Uterus (tissue), 4 donors: ENCODE data around the gene TOGARAM1. TPM values are rescaled to one million over a fixed set of nuclear protein-coding genes. Genes with fewer than 3 reads are reported as not detected.

Source experiments
- DNase-seq, 2 donors: peaks; one replicate each; pipeline ENCODE4 v3.0.0-alpha.2; 2019 to 2020
- H3K27ac ChIP-seq, 2 donors: fragments of 200-600 bp; sonication (generic); 1 replicate in 1 of 2; 2 replicates in 1 of 2; pipeline ENCODE4 v1.5.1; 2016 to 2018
- H3K27me3 ChIP-seq, 2 donors: fragments of 200-600 bp; sonication (generic); one replicate each; pipeline ENCODE4 v1.5.1; 2018 to 2019; ENCODE audit warnings: control low read depth in 1 of 2
- H3K36me3 ChIP-seq, 2 donors: fragments of 200-600 bp; sonication (generic); one replicate each; pipeline ENCODE4 v1.5.1; 2019; ENCODE audit warnings: control low read depth in 1 of 2
- H3K4me1 ChIP-seq, 2 donors: fragments of 200-600 bp; sonication (generic); one replicate each; pipeline ENCODE4 v1.5.1; 2018 to 2019; ENCODE audit warnings: control low read depth in 1 of 2
- H3K4me3 ChIP-seq, 2 donors: fragments of 200-600 bp; sonication (generic); 1 replicate in 1 of 2; 2 replicates in 1 of 2; pipeline ENCODE4 v1.5.1; 2018 to 2019; ENCODE audit warnings: mild to moderate bottlenecking in 1 of 2
- H3K9me3 ChIP-seq, 2 donors: fragments of 200-600 bp; sonication (generic); one replicate each; pipeline ENCODE4 v1.5.1; 2019; ENCODE audit warnings: control low read depth in 1 of 2
- POLR2A ChIP-seq, 2 donors: fragments of 450-650 bp; IDR thresholded peaks; one replicate each; pipeline ENCODE4 v1.6.1; 2016; ENCODE audit warnings: antibody characterized with exemption in 2 of 2, mild to moderate bottlenecking in 1 of 2, moderate library complexity in 1 of 2
- intact Hi-C: fragments of 100-400 bp; cut with DNase I; formaldehyde crosslinking; loops from one replicate; pipeline ENCODE4 v1.15.1; 2023; ENCODE audit warnings: low total_unique reads
- total RNA-seq, 4 donors: library from RNA; depleted of rRNA in 3 of 4; stranded (reverse); fragments of >200 nt in 3 of 4; gene quantifications; one replicate each; pipeline versions ENCODE4 v1.1.0 to v1.2.4, GENCODE V29; 2014 to 2023
- TF ChIP-seq, protein P1 (sequence below), 4 experiments: fragments of 200-600 bp in 2 of 4; fragments of 450-650 bp in 2 of 4; sonication (generic) in 2 of 4; IDR thresholded peaks; one replicate each; pipeline ENCODE4 v1.5.1; 2016 to 2019; ENCODE audit warnings: antibody characterized with exemption in 4 of 4, mild to moderate bottlenecking in 2 of 4, moderate library complexity in 1 of 4
- donor health status: DM: yes; HTN: yes; CAD: no.

TOGARAM1 gene
- total RNA-seq, 4 donors from 2014 or later = 10.9 to 56.5 (median 31.7) TPM

- no peaks in the 10 kb centered on the region for H3K36me3 ChIP-seq
- peak within 1 kb of the TSS; percentile 52 to 66 for H3K4me3 ChIP-seq
- no peaks in the 10 kb centered on the region for H3K4me1 ChIP-seq
- TF ChIP-seq, protein P1, sequence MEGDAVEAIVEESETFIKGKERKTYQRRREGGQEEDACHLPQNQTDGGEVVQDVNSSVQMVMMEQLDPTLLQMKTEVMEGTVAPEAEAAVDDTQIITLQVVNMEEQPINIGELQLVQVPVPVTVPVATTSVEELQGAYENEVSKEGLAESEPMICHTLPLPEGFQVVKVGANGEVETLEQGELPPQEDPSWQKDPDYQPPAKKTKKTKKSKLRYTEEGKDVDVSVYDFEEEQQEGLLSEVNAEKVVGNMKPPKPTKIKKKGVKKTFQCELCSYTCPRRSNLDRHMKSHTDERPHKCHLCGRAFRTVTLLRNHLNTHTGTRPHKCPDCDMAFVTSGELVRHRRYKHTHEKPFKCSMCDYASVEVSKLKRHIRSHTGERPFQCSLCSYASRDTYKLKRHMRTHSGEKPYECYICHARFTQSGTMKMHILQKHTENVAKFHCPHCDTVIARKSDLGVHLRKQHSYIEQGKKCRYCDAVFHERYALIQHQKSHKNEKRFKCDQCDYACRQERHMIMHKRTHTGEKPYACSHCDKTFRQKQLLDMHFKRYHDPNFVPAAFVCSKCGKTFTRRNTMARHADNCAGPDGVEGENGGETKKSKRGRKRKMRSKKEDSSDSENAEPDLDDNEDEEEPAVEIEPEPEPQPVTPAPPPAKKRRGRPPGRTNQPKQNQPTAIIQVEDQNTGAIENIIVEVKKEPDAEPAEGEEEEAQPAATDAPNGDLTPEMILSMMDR (IDR thresholded peaks at IDR 0.05) = no peak
- TF ChIP-seq POLR2A (IDR thresholded peaks at IDR 0.05) = peak; percentile 70 to 88
- H3K9me3 ChIP-seq = no peaks in the 10 kb centered on the region
- H3K27ac ChIP-seq = peak within 1 kb of the TSS; percentile 80 to 88
- peak; percentile 92 to 94 for DNase-seq
- H3K27me3 ChIP-seq = no peaks in the 10 kb centered on the region
- intact Hi-C loops = no loop called here
Measured at GRCh38 chr14:45083976-45084722, 122.2 kb downstream of the TOGARAM1 start, which contains the start of gene PRPF39. Gene PRPF39 (plus strand): TSS chr14:45084116. CDS start chr14:45095240, 11,124 bp downstream.

GRCh38 chr14:45084946-45085346 is 123.0 kb downstream of the TOGARAM1 start:
- H3K36me3 ChIP-seq = no peaks in the 10 kb centered on the region
- DNase-seq = no peak
- no peaks in the 10 kb centered on the region for H3K9me3 ChIP-seq
- peak overlapping the region; percentile 80 to 88 for H3K27ac ChIP-seq
- TF ChIP-seq, protein P1 (IDR thresholded peaks at IDR 0.05) = no peak
- no peaks in the 10 kb centered on the region for H3K27me3 ChIP-seq
- intact Hi-C loops = no loop called here
- H3K4me1 ChIP-seq = no peaks in the 10 kb centered on the region
- H3K4me3 ChIP-seq = peak overlapping the region; percentile 52 to 66

DNA sequence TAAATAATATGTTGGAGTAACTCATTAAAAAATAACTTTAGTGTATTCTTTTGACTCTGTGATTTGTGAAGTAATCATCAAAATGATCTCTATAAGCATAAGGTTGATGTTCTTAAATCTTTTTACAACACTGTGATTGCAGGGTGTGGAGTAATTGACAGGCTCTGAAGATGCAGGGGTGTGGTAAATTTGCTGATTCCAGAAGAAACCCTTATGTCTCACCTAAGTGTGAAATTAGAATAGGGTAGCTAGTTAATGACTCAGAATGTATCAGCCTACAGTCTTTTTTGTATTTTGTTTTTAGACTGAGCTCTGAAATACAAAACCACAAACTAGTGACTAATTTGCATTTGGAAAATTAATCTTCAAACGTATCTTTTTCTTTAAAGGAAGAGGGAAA is 127.8 kb downstream of the TOGARAM1 start:
- TF ChIP-seq POLR2A (IDR thresholded peaks at IDR 0.05) = no peak
- TF ChIP-seq, protein P1 (IDR thresholded peaks at IDR 0.05) = no peak
- intact Hi-C loops = no loop called here
- Histone ChIP-seq H3K9me3 (no peaks in the 10 kb centered on the region), H3K4me3 (no peak overlapping the region), H3K36me3 (no peaks in the 10 kb centered on the region), H3K27me3 (no peaks in the 10 kb centered on the region), H3K4me1 (no peaks in the 10 kb centered on the region), H3K27ac (no peak overlapping the region)
- DNase-seq = no peak

DNA sequence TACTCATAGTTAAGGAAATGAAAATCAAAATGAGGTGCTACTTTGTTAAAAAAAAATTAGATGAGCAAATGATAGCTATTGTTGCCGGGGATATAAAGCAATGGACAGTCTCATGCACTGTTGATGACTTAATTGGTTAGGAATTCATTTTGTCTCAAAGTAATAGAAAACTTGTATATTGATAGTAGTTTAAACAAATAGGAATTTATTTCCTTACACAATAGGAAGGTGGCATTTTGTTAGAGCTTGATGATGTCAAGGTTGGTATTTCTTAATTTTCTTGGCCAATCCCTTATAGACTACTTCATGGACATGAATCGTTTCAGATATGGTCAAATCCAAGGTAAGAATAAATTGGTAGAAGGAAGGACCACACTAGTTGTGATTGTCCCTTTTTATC is 129.7 kb downstream of the TOGARAM1 start:
- Histone ChIP-seq H3K4me1 (no peaks in the 10 kb centered on the region), H3K27ac (no peak overlapping the region), H3K9me3 (no peaks in the 10 kb centered on the region), H3K4me3 (no peak overlapping the region), H3K36me3 (no peaks in the 10 kb centered on the region), H3K27me3 (no peaks in the 10 kb centered on the region)
- TF ChIP-seq POLR2A (IDR thresholded peaks at IDR 0.05) = no peak
- TF ChIP-seq, protein P1 (IDR thresholded peaks at IDR 0.05) = no peak
- DNase-seq = no peak
- intact Hi-C loops = no loop called here

DNA sequence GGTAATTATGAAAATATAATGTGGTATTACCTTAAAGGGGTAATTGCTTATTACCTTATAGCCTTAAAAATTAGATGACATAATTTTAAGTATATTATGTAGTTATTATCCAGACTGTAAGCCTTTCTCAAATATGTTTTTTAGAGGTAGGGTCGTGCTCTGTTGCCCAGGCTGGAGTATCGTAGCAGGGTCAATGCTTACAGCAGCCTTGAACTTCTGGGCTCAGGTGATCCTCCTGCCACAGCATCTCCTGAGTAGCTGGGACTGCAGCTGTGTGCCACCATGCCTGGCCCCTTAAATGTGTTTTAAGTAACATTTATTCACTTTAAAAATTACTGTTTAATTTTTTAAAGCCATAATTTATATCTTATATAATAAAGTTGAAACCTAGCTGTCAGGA is 132.3 kb downstream of the TOGARAM1 start:
- no peaks in the 10 kb centered on the region for H3K36me3 ChIP-seq
- TF ChIP-seq POLR2A (IDR thresholded peaks at IDR 0.05) = no peak
- TF ChIP-seq, protein P1 (IDR thresholded peaks at IDR 0.05) = no peak
- H3K4me3 ChIP-seq = no peak overlapping the region
- H3K4me1 ChIP-seq = no peaks in the 10 kb centered on the region
- H3K27ac ChIP-seq = no peak overlapping the region
- no peak for DNase-seq
- intact Hi-C loops = no loop called here
- H3K9me3 ChIP-seq = no peaks in the 10 kb centered on the region
- no peaks in the 10 kb centered on the region for H3K27me3 ChIP-seq
